Panc1 (cell line): Measurements from ENCODE around the gene TTC29. TPM values are rescaled to one million over a fixed set of nuclear protein-coding genes. Genes with fewer than 3 reads are reported as not detected.

Experiments
- ATAC-seq: fragments of 200-7000 bp; cut with Tn5 transposase; 2 replicates; pipeline ENCODE4 v1.9.1; 2020; ENCODE audit warnings: mild to moderate bottlenecking, moderate library complexity
- BruUV-seq: library from RNA; stranded (reverse); fragments of 400-500 nt; replicated peaks from 2 replicates; lab custom pipeline; 2021; lab: Mats Ljungman, UMichigan
- CTCF ChIA-PET: fragments of 300-600 bp; sonication (Branson Sonifier 250); formaldehyde crosslinking; loops from one replicate; lab custom pipeline; 2022; ENCODE audit warnings: antibody characterized with exemption; lab: Charles Lee
- POLR2A ChIA-PET: fragments of 300-600 bp; sonication (Branson Sonifier 250); formaldehyde crosslinking; loops from one replicate; lab custom pipeline; 2022; ENCODE audit warnings: antibody characterized with exemption; lab: Charles Lee
- DNase-seq: peaks from one replicate; pipeline ENCODE4 v3.0.0-alpha.2; 2010; ENCODE audit warnings: low read depth, low spot score
- H3K27ac ChIP-seq: 2 replicates; pipeline ENCODE4 v1.5.1; 2011; ENCODE audit warnings: mild to moderate bottlenecking, low read length, inconsistent platforms
- H3K27me3 ChIP-seq: fragments of 200-500 bp; sonication (Bioruptor generic); 2 replicates; pipeline ENCODE4 v1.6.0; 2014; ENCODE audit warnings: low read length, inconsistent platforms; ENCODE audit not compliant: control insufficient read depth, insufficient read depth
- H3K36me3 ChIP-seq: fragments of 200-500 bp; sonication (Bioruptor generic); 2 replicates; pipeline ENCODE4 v1.5.1; 2014; ENCODE audit warnings: inconsistent platforms, mild to moderate bottlenecking, low read length, moderate library complexity; ENCODE audit not compliant: control insufficient read depth, insufficient read depth
- H3K4me1 ChIP-seq: 2 replicates; pipeline ENCODE4 v1.5.1; 2011; ENCODE audit warnings: inconsistent platforms, mild to moderate bottlenecking, low read length, moderate library complexity; ENCODE audit not compliant: control insufficient read depth, insufficient read depth
- H3K4me3 ChIP-seq, 2 experiments: 2 replicates each; pipeline ENCODE4 v1.5.1; 2011 to 2012; ENCODE audit warnings: low read depth in 2 of 2, low read length in 2 of 2, mild to moderate bottlenecking in 2 of 2, inconsistent platforms in 1 of 2, moderate library complexity in 1 of 2
- H3K9me3 ChIP-seq: fragments of 200-500 bp; sonication (Bioruptor generic); 2 replicates; pipeline ENCODE4 v1.5.1; 2014; ENCODE audit warnings: low read depth, mild to moderate bottlenecking, inconsistent platforms, low read length, moderate library complexity; ENCODE audit not compliant: control insufficient read depth, insufficient read depth
- CTCF ChIP-seq: fragments of 450-650 bp; IDR thresholded peaks from 2 replicates; pipeline ENCODE4 v1.5.1; 2017; ENCODE audit warnings: mild to moderate bottlenecking
- POLR2AphosphoS5 ChIP-seq: IDR thresholded peaks from 2 replicates; pipeline ENCODE4 v1.6.1; 2012; ENCODE audit warnings: mild to moderate bottlenecking, low read depth, low read length, moderate library complexity
- REST ChIP-seq, 2 experiments: IDR thresholded peaks; 2 replicates each; pipeline ENCODE4 v1.6.1; 2011 to 2012; ENCODE audit warnings: low read depth in 2 of 2, control low read depth in 1 of 2, low read length in 1 of 2, mild to moderate bottlenecking in 1 of 2, moderate library complexity in 1 of 2; ENCODE audit not compliant: insufficient read depth in 1 of 2
- SIN3A ChIP-seq: IDR thresholded peaks from 2 replicates; pipeline ENCODE4 v1.6.1; 2012; ENCODE audit warnings: low read depth, mild to moderate bottlenecking, low read length, moderate library complexity, borderline replicate concordance; ENCODE audit not compliant: insufficient read depth
- TCF7L2 ChIP-seq: IDR thresholded peaks from 2 replicates; pipeline ENCODE4 v1.6.1; 2011; ENCODE audit warnings: mild to moderate bottlenecking, low read depth, low read length, inconsistent platforms
- in situ Hi-C: cut with HindIII; loops from 2 replicates; pipeline ENCODE4 v1.10.0; 2016; ENCODE audit warnings: low sequenced_read_pairs, low pct_unique_long_range_greater_than_20kb
- intact Hi-C: fragments of 100-400 bp; cut with micrococcal nuclease; formaldehyde crosslinking; loops from one replicate; pipeline ENCODE4 v1.10.0; 2022; ENCODE audit not compliant: unreplicated experiment
- total RNA-seq: library from RNA; stranded (reverse); gene quantifications from one replicate; pipeline ENCODE4 v1.2.1, GENCODE V29; 2021; ENCODE audit not compliant: unreplicated experiment

TTC29 gene
- total RNA-seq, 1 experiment from 2014 or later: not detected

- POLR2A ChIA-PET: no interaction called here
Observed at GRCh38 chr4:146932116-146932515, 13.5 kb downstream of the TTC29 start.

GRCh38 chr4:146930673-146931072 is 15.0 kb downstream of the TTC29 start:
- TF ChIP-seq CTCF (no peak), TCF7L2 (no peak), REST (IDR thresholded peaks at IDR 0.05; ENCODE audit: insufficient read depth in 1 of 2, low read depth in 2 of 2, low read length in 1 of 2) (no peak), POLR2AphosphoS5 (no peak), SIN3A (no peak)
- BruUV-seq: no TSS peak
- CTCF ChIA-PET: no interaction called here

More at GRCh38 chr4:146932116-146932515, 13.5 kb downstream of the TTC29 start:
- no peak overlapping the region for H3K27ac ChIP-seq
- intact Hi-C loops (no loop called here), in situ Hi-C loops (no loop called here)
- no peak for DNase-seq
- ATAC-seq: no peak
- H3K36me3 ChIP-seq: no peaks in the 10 kb centered on the region
- BruUV-seq: no TSS peak
- TF ChIP-seq POLR2AphosphoS5 (no peak), SIN3A (no peak)
- H3K4me3 ChIP-seq: no peak overlapping the region
- H3K4me1 ChIP-seq: no peaks in the 10 kb centered on the region
- H3K9me3 ChIP-seq: no peaks in the 10 kb centered on the region
- no peaks in the 10 kb centered on the region for H3K27me3 ChIP-seq
- CTCF ChIA-PET: no interaction called here

GRCh38 chr4:146927695-146928094 is 18.0 kb downstream of the TTC29 start:
- BruUV-seq: no TSS peak
- ChIA-PET POLR2A (no interaction called here), CTCF (no interaction called here)
- TF ChIP-seq CTCF (no peak), REST (IDR thresholded peaks at IDR 0.05; ENCODE audit: insufficient read depth in 1 of 2, low read depth in 2 of 2, low read length in 1 of 2) (no peak), SIN3A (no peak), TCF7L2 (no peak), POLR2AphosphoS5 (no peak)
- Histone ChIP-seq H3K27ac (no peak overlapping the region), H3K4me1 (no peaks in the 10 kb centered on the region), H3K27me3 (no peaks in the 10 kb centered on the region), H3K9me3 (no peaks in the 10 kb centered on the region), H3K4me3 (no peak overlapping the region), H3K36me3 (no peaks in the 10 kb centered on the region)
- no peak for DNase-seq
- ATAC-seq: no peak
- in situ Hi-C loops (no loop called here), intact Hi-C loops (no loop called here)

More at GRCh38 chr4:146930673-146931072, 15.0 kb downstream of the TTC29 start:
- in situ Hi-C loops: no loop called here
- Histone ChIP-seq H3K4me1 (no peaks in the 10 kb centered on the region), H3K27ac (no peak overlapping the region), H3K4me3 (no peak overlapping the region), H3K36me3 (no peaks in the 10 kb centered on the region), H3K27me3 (no peaks in the 10 kb centered on the region), H3K9me3 (no peaks in the 10 kb centered on the region)
- ATAC-seq: no peak
- POLR2A ChIA-PET: no interaction called here
- intact Hi-C loops: no loop called here
- DNase-seq: no peak
